Stimulated activated CD8-positive, alpha-beta memory T cell treated with anti-CD3 and anti-CD28 coated beads, Interleukin-7, amount 100 ng/mL, for 48 hours (primary cell): ENCODE measurements around the gene COL6A2.
"Not testable (repeated sequence)": the region's sequence is repeated elsewhere in the genome, so short reads cannot be mapped to it uniquely, and the experiment has no call there.

ENCODE experiments used
- DNase-seq, 2 donors: peaks; one replicate each; pipeline ENCODE4 v3.0.0-alpha.2; 2020; ENCODE audit warnings: low read depth in 1 of 2; ENCODE audit errors: extremely low read depth in 1 of 2

COL6A2 gene

GRCh38 chr21:46092811-46093667 lies 4.9 kb upstream of the COL6A2 start:
- no peak for DNase-seq

- DNase-seq = no peak
Measured at GRCh38 chr21:46093668-46094400, 4.1 kb upstream of the COL6A2 start.

- DNase-seq = no peak
Measured at GRCh38 chr21:46094401-46095082, 3.4 kb upstream of the COL6A2 start.

GRCh38 chr21:46095083-46095719 lies 2.7 kb upstream of the COL6A2 start:
- no peak for DNase-seq

- no peak for DNase-seq
Measured at GRCh38 chr21:46095814-46096595, 1.9 kb upstream of the COL6A2 start.

GRCh38 chr21:46096596-46097335 lies 1.1 kb upstream of the COL6A2 start:
- DNase-seq = no peak

- no peak for DNase-seq
Measured at GRCh38 chr21:46098303-46099141, 610 bp downstream of the COL6A2 start.

GRCh38 chr21:46099476-46099875 lies 1.6 kb downstream of the COL6A2 start:
- DNase-seq = no peak

GRCh38 chr21:46100020-46100419 lies 2.1 kb downstream of the COL6A2 start:
- DNase-seq = no peak

GRCh38 chr21:46100426-46100825 lies 2.5 kb downstream of the COL6A2 start:
- no peak for DNase-seq

- no peak for DNase-seq
Measured at GRCh38 chr21:46100906-46101305, 3.0 kb downstream of the COL6A2 start.

GRCh38 chr21:46104104-46104503 lies 6.2 kb downstream of the COL6A2 start:
- no peak for DNase-seq

GRCh38 chr21:46107376-46107775 lies 9.5 kb downstream of the COL6A2 start:
- not testable (repeated sequence) for DNase-seq

- DNase-seq = no peak
Measured at GRCh38 chr21:46108827-46109312, 11.0 kb downstream of the COL6A2 start.

GRCh38 chr21:46109313-46110221 lies 11.7 kb downstream of the COL6A2 start:
- DNase-seq = no peak

- no peak for DNase-seq
Measured at GRCh38 chr21:46110499-46111192, 12.7 kb downstream of the COL6A2 start.

- DNase-seq = no peak
Measured at GRCh38 chr21:46111193-46111571, 13.3 kb downstream of the COL6A2 start.
